Psoas muscle (tissue), 8 donors: ENCODE measurements around the gene CADM2. TPM values are rescaled to one million over a fixed set of nuclear protein-coding genes. Genes with fewer than 3 reads are reported as not detected.

Experiments
- ATAC-seq, 4 donors: fragments of 200-7000 bp; cut with Tn5 transposase; one replicate each; pipeline ENCODE4 v1.9.1; 2020; ENCODE audit warnings: moderate library complexity in 3 of 4, mild to moderate bottlenecking in 2 of 4
- DNase-seq, 2 donors: peaks; one replicate each; pipeline ENCODE4 v3.0.0-alpha.2; 2020
- H3K27ac ChIP-seq: fragments of 200-600 bp; one replicate; pipeline ENCODE4 v1.8.0; 2022
- H3K27me3 ChIP-seq, 3 donors: fragments of 200-600 bp in 1 of 3; one replicate each; pipeline versions ENCODE4 v1.6.1 to v1.8.0; 2013 to 2022; ENCODE audit warnings: low read length in 2 of 3, mild to moderate bottlenecking in 2 of 3, moderate library complexity in 1 of 3; ENCODE audit not compliant: insufficient read depth in 3 of 3
- H3K36me3 ChIP-seq, 2 donors: fragments of 200-600 bp in 1 of 2; one replicate each; pipeline versions ENCODE4 v1.6.1 to v1.8.0; 2013 to 2022; ENCODE audit warnings: low read depth in 1 of 2, mild to moderate bottlenecking in 1 of 2, moderate library complexity in 1 of 2; ENCODE audit not compliant: insufficient read depth in 1 of 2
- H3K4me1 ChIP-seq: fragments of 200-600 bp; one replicate; pipeline ENCODE4 v1.8.0; 2022
- H3K4me3 ChIP-seq: fragments of 200-600 bp; one replicate; pipeline ENCODE4 v1.8.0; 2022; ENCODE audit warnings: mild to moderate bottlenecking
- H3K9me3 ChIP-seq: fragments of 200-600 bp; one replicate; pipeline ENCODE4 v1.8.0; 2022
- CTCF ChIP-seq: fragments of 200-600 bp; IDR thresholded peaks from one replicate; pipeline ENCODE4 v1.8.0; 2022; ENCODE audit warnings: antibody characterized with exemption
- WGBS, 3 donors: extraction: QIAGEN DNeasy Blood & Tissue Kit; methylation state at CpG; one replicate each; pipeline versions ENCODE4 v1.1.6 to v1.1.7; 2013; 5-methylcytosine and 5-hydroxymethylcytosine counted together
- intact Hi-C, 2 donors: fragments of 100-400 bp; cut with DNase I; formaldehyde crosslinking; loops; one replicate each; pipeline versions ENCODE4 v1.11.0 to v1.14.2; 2022
- polyA plus RNA-seq, 3 donors: library from polyadenylated mRNA; stranded (reverse); fragments of 200-250 nt; gene quantifications; one replicate each; pipeline ENCODE4 v1.2.3, GENCODE V29; 2013
- total RNA-seq, 4 donors: library from RNA; stranded (reverse); fragmentation: NEBNext Ultra II Directional in 2 of 4; extraction: Animal tissue kit (Norgen Biotek cat#: 25700) in 2 of 4; gene quantifications; one replicate each; pipeline versions ENCODE4 v1.2.1 to v1.2.4, GENCODE V29; 2021 to 2023
- donor health status: healthy with polysubstance abuse.
- donor health status: DM: no; HTN: no; CAD: no; lungs with moderate emphysema.
- donor health status: Bipolar disorder and iron deficiency.
- donor health status: healthy.
- donor health status: DM: yes; HTN: yes; CAD: no.
- donor health status: DM: no; HTN: no; CAD: no.
- donor health status: DM: no; HTN: no; CAD: no.
- donor health status: DM: yes; HTN: yes; CAD: no.

CADM2 gene
- total and polyA plus RNA-seq, 7 donors = 3.6 to 15.7 (median 6.3) TPM

- Histone ChIP-seq H3K4me1 (no peaks in the 10 kb centered on the region), H3K9me3 (no peaks in the 10 kb centered on the region), H3K4me3 (no peak overlapping the region), H3K27me3 (no peaks in the 10 kb centered on the region), H3K27ac (no peak overlapping the region), H3K36me3 (no peaks in the 10 kb centered on the region)
- DNase-seq (no peak), ATAC-seq (no peak)
- intact Hi-C loops = no loop called here
- TF ChIP-seq CTCF = no peak
Measured at GRCh38 chr3:85875589-85875988, 916.8 kb downstream of the CADM2 start.

DNA sequence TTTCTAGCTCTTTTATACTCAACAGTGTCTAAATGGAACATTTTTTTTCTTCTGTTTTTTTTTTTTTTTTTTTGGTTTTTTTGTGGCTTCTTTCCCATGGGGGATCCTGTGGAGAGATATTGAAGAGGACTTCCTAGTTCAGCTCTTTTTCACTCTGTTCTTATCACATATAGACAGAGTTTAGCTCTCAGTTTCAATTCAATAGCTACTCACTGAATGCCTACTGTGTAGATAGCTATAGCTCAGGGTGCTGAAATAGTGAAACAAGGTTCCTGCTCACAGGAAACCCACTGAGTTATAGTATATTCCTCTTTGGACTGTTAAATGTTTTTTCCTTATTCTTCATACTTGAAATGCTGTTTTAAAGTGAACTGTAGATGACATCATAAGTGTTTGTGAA lies 918.8 kb downstream of the CADM2 start:
- ATAC-seq (no peak), DNase-seq (no peak)
- no peak overlapping the region for H3K27ac ChIP-seq
- intact Hi-C loops = no loop called here
- H3K9me3 ChIP-seq = no peaks in the 10 kb centered on the region
- no peaks in the 10 kb centered on the region for H3K36me3 ChIP-seq
- no peak for TF ChIP-seq CTCF
- no peaks in the 10 kb centered on the region for H3K4me1 ChIP-seq
- no peak overlapping the region for H3K4me3 ChIP-seq
- H3K27me3 ChIP-seq = no peaks in the 10 kb centered on the region

GRCh38 chr3:85881833-85882393 lies 923.1 kb downstream of the CADM2 start:
- Histone ChIP-seq H3K4me1 (no peaks in the 10 kb centered on the region), H3K4me3 (no peak overlapping the region), H3K36me3 (no peaks in the 10 kb centered on the region), H3K27me3 (no peaks in the 10 kb centered on the region), H3K27ac (no peak overlapping the region), H3K9me3 (no peaks in the 10 kb centered on the region)
- 85 to 93% (median 88%) methylated on average over 6 of the region's 6 CpGs for WGBS, 3 donors
- no peak for TF ChIP-seq CTCF
- intact Hi-C loops = no loop called here
- DNase-seq (no peak), ATAC-seq (no peak)

DNA sequence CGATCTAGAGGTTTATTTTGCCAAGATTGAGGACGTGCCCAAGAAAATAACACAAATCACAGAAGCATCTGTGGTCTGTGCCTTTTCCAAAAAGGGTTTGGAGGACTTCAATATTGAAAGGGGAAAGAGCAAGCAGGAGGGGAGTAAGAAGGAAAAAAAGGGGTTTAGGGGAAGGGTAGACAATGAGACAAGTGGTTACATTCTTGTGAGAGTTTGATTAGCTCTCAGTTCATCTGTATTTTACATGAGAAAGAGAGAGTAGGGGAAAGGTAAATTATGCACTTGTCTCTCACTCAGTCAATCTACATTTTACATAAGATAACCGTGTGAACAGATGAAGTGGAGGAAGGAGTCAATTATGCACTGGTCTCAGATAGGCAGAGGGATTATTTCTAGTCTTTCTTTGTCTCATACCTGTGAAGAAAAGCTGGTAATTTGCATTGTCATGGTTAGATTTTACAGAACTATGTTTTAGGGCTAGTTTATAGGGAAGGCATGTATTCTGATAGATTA lies 931.3 kb downstream of the CADM2 start:
- no peak for ATAC-seq
- TF ChIP-seq CTCF = no peak

GRCh38 chr3:85903434-85903833 lies 944.6 kb downstream of the CADM2 start:
- intact Hi-C loops = no loop called here
- WGBS, 3 donors = 44 to 61% (median 51%) methylated on average over 5 of the region's 5 CpGs

More for the DNA sequence above, 931.3 kb downstream of the CADM2 start:
- H3K36me3 ChIP-seq = no peaks in the 10 kb centered on the region
- H3K27ac ChIP-seq = no peak overlapping the region
- no peaks in the 10 kb centered on the region for H3K4me1 ChIP-seq
- H3K27me3 ChIP-seq = no peaks in the 10 kb centered on the region
- WGBS, 3 donors = 43 to 58% (median 50%) methylated on average over 3 of the region's 3 CpGs
- intact Hi-C loops = no loop called here
- DNase-seq = no peak
- no peak overlapping the region for H3K4me3 ChIP-seq
- no peaks in the 10 kb centered on the region for H3K9me3 ChIP-seq

More at GRCh38 chr3:85903434-85903833, 944.6 kb downstream of the CADM2 start:
- TF ChIP-seq CTCF = no peak
- no peak for DNase-seq
- Histone ChIP-seq H3K36me3 (no peaks in the 10 kb centered on the region), H3K4me3 (no peak overlapping the region), H3K4me1 (no peaks in the 10 kb centered on the region), H3K27me3 (no peaks in the 10 kb centered on the region), H3K9me3 (no peaks in the 10 kb centered on the region), H3K27ac (no peak overlapping the region)
- ATAC-seq = no peak
